Ovary (tissue), 3 donors: ENCODE data around the gene PPP2R1A.

Source experiments
- CTCF ChIP-seq, 3 donors: fragments of 450-650 bp in 2 of 3; fragments of 200-600 bp in 1 of 3; IDR thresholded peaks; one replicate each; pipeline versions ENCODE4 v1.5.1 to v1.8.0; 2016 to 2022; ENCODE audit warnings: antibody characterized with exemption in 3 of 3, mild to moderate bottlenecking in 1 of 3
- EP300 ChIP-seq: sonication (generic); formaldehyde crosslinking; IDR thresholded peaks from one replicate; pipeline ENCODE4 v1.6.1; 2017; ENCODE audit warnings: antibody characterized with exemption
- POLR2A ChIP-seq: fragments of 450-650 bp; IDR thresholded peaks from one replicate; pipeline ENCODE4 v1.6.1; 2017; ENCODE audit warnings: antibody characterized with exemption, mild to moderate bottlenecking, moderate library complexity
- donor health status: DM: no; HTN: no; CAD: no.

DNA sequence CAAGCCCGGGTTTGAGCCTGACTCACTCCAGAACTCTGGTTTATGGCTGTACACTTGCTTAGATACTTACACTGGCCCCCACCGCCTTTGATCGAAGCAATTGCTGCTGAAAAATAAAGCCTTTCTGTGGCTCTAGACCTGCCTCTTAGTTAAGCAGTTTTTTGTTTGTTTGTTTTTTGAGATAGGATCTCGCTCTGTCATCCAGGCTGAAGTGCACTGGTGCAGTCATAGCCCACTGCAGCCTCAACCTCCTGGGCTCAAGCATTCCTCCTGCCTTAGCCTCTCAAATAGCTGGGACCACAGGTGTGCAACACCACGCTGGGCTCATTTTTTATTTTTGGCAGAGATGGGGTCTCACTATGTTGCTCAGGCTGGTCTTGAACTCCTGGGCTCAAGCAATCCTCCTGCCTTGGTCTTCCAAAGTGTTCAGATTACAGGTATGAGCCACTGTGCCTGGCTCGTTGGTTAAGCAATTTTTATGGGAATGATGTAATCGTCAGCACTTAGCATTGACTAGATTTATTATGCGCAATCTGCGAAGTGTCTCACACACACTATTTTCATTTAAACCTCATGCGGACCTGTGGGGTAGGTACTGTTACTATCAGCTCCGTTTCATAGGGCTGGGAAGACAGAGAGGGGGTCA is 22.2 kb downstream of the PPP2R1A start:
- no peak for TF ChIP-seq CTCF (IDR thresholded peaks at IDR 0.05)
- TF ChIP-seq POLR2A = no peak
- TF ChIP-seq EP300 = no peak
